RPMI7951 (cell line): ENCODE measurements around the gene TCERG1. TPM values are rescaled to one million over a fixed set of nuclear protein-coding genes. Genes with fewer than 3 reads are reported as not detected.

Experiments
- DNase-seq: peaks from one replicate; pipeline ENCODE4 v3.0.0-alpha.2; 2012; ENCODE audit warnings: low read depth
- total RNA-seq: library from RNA; depleted of rRNA; stranded (reverse); fragments of >200 nt; shearing (Covaris generic); gene quantifications from 2 replicates; pipeline ENCODE4 v1.2.3, GENCODE V29; 2014

Gene TCERG1
- total RNA-seq, 1 experiment from 2014 or later = 33.9 TPM

GRCh38 chr5:146457431-146457830 lies 10.3 kb downstream of the TCERG1 start:
- no peak for DNase-seq

- no peak for DNase-seq
Measured at GRCh38 chr5:146458894-146459293, 11.8 kb downstream of the TCERG1 start.

GRCh38 chr5:146461319-146461718 lies 14.2 kb downstream of the TCERG1 start:
- DNase-seq = no peak

- DNase-seq = no peak
Measured at GRCh38 chr5:146463446-146463845, 16.3 kb downstream of the TCERG1 start.

GRCh38 chr5:146466521-146467349 lies 19.6 kb downstream of the TCERG1 start:
- DNase-seq = no peak

- DNase-seq = no peak
Measured at GRCh38 chr5:146467760-146468159, 20.6 kb downstream of the TCERG1 start.

GRCh38 chr5:146474065-146474464 lies 26.9 kb downstream of the TCERG1 start:
- no peak for DNase-seq

GRCh38 chr5:146475190-146475780 lies 28.2 kb downstream of the TCERG1 start:
- DNase-seq = no peak

GRCh38 chr5:146475906-146476305 lies 28.8 kb downstream of the TCERG1 start:
- DNase-seq = no peak

- DNase-seq = no peak
Measured at GRCh38 chr5:146482775-146483174, 35.6 kb downstream of the TCERG1 start.

- no peak for DNase-seq
Measured at GRCh38 chr5:146484714-146485391, 37.7 kb downstream of the TCERG1 start.

- DNase-seq = no peak
Measured at GRCh38 chr5:146490089-146490843, 43.1 kb downstream of the TCERG1 start.

- no peak for DNase-seq
Measured at GRCh38 chr5:146494656-146495055, 47.5 kb downstream of the TCERG1 start.

- no peak for DNase-seq
Measured at GRCh38 chr5:146499680-146500079, 52.5 kb downstream of the TCERG1 start.

GRCh38 chr5:146507428-146507827 lies 60.3 kb downstream of the TCERG1 start:
- no peak for DNase-seq

GRCh38 chr5:146510559-146511125 lies 63.5 kb downstream of the TCERG1 start:
- DNase-seq = no peak

- no peak for DNase-seq
Measured at GRCh38 chr5:146513462-146513861, 66.3 kb downstream of the TCERG1 start.

GRCh38 chr5:146514575-146514974 lies 67.4 kb downstream of the TCERG1 start:
- DNase-seq = no peak

GRCh38 chr5:146515473-146516150 lies 68.5 kb downstream of the TCERG1 start:
- DNase-seq = no peak

- no peak for DNase-seq
Measured at GRCh38 chr5:146516151-146516475, 69.0 kb downstream of the TCERG1 start, which contains the start of gene GPR151. GPR151 (minus strand) TSS chr5:146516190; CDS start chr5:146516113, 77 bp downstream.

GRCh38 chr5:146519554-146519953 lies 72.4 kb downstream of the TCERG1 start:
- DNase-seq = no peak
